Activated CD8-positive, alpha-beta T cell treated with anti-CD3 and anti-CD28 coated beads for 36 hours (primary cell): ENCODE data around the gene ESRRB. TPM values are rescaled to one million over a fixed set of nuclear protein-coding genes. Genes with fewer than 3 reads are reported as not detected.

ENCODE experiments used
- ATAC-seq: fragments of 200-7000 bp; cut with Tn5 transposase; one replicate; pipeline ENCODE4 v1.10.0; 2021; ENCODE audit warnings: mild to moderate bottlenecking, moderate library complexity
- CTCF ChIA-PET: fragments of 350-600 bp; sonication (Branson Sonifier 250); formaldehyde crosslinking; loops from one replicate; lab custom pipeline; 2021; ENCODE audit warnings: antibody characterized with exemption; lab: Charles Lee
- POLR2A ChIA-PET: fragments of 350-600 bp; sonication (Branson Sonifier 250); formaldehyde crosslinking; loops from one replicate; lab custom pipeline; 2021; ENCODE audit warnings: antibody characterized with exemption; lab: Charles Lee
- DNase-seq: peaks from one replicate; pipeline ENCODE4 v3.0.0-alpha.2; 2020
- H3K27ac Mint-ChIP-seq: one replicate; pipeline ENCODE4 v1.8.0; 2021; ENCODE audit warnings: mild to moderate bottlenecking, mixed read lengths
- H3K27me3 Mint-ChIP-seq: one replicate; pipeline ENCODE4 v1.8.0; 2021; ENCODE audit warnings: mixed read lengths
- H3K36me3 Mint-ChIP-seq: one replicate; pipeline ENCODE4 v1.8.0; 2021; ENCODE audit warnings: low read depth, mixed read lengths
- H3K4me1 Mint-ChIP-seq: one replicate; pipeline ENCODE4 v1.8.0; 2021; ENCODE audit warnings: low read depth, mixed read lengths
- H3K4me3 Mint-ChIP-seq: one replicate; pipeline ENCODE4 v1.8.0; 2021; ENCODE audit warnings: mild to moderate bottlenecking, moderate library complexity, mixed read lengths
- H3K9me3 Mint-ChIP-seq: one replicate; pipeline ENCODE4 v1.8.0; 2021; ENCODE audit warnings: mixed read lengths
- intact Hi-C: fragments of 100-400 bp; cut with micrococcal nuclease; formaldehyde crosslinking; loops from one replicate; pipeline ENCODE4 v1.10.0; 2022
- total RNA-seq, 2 experiments: library from RNA; stranded (reverse); gene quantifications; one replicate each; pipeline ENCODE4 v1.2.3, GENCODE V29; 2021
- TF ChIP-seq, protein P1 (sequence below): fragments of 200-600 bp; IDR thresholded peaks from one replicate; pipeline ENCODE4 v1.8.0; 2022; ENCODE audit warnings: antibody characterized with exemption, mild to moderate bottlenecking

The ESRRB gene
- total RNA-seq, 2 experiments from 2014 or later, result 0.18 to 0.27 TPM

DNA sequence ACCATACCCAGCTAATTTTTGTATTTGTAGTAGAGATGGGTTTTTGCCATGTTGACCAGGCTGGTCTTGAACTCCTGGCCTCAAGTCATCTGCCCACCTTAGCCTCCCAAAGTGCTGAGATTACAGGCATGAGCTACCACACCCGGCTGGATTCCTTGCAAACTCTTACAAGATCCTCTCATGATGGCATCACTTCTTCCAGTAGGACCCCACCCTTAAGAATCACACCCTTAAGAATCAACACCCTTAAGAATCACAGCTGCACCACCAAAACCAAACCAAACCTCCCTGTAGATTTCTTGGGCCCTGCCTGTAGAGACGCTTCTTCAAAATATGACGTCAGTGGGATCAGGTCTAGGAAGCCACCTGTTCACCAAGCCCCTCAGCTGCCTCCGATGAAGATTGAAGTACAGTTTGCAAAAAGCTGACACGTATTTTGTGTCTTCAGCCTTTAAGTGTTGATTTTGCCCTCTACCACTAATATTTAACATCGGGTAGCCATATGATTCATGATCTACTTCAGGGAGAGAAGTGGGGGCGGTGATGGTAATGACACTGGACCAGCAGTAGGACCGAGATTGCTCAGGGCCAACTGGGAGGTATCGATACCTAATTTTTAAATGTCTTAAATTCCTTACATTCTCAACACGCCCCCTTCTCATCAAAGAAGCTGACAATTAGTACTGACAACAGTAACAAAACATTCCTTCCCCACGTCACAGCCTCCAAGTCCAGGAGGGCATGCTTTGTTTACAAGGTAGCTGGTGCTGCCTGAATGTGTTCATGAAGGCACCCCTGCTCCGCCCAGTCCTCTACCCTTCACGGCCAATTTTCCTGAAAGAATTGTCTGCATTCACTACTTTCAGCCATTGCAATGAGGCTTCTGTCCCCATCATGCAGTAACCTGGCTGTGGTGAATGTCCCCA, 57.2 kb downstream of the ESRRB start:
- ChIA-PET POLR2A (no interaction called here), CTCF (interaction anchor here (1.2 kb wide), 1 partner anchor 215 kb away, joined by 4 read pairs; no protein-coding TSS in a partner anchor)
- no peak for DNase-seq
- no peak for ATAC-seq
- TF ChIP-seq, protein P1, sequence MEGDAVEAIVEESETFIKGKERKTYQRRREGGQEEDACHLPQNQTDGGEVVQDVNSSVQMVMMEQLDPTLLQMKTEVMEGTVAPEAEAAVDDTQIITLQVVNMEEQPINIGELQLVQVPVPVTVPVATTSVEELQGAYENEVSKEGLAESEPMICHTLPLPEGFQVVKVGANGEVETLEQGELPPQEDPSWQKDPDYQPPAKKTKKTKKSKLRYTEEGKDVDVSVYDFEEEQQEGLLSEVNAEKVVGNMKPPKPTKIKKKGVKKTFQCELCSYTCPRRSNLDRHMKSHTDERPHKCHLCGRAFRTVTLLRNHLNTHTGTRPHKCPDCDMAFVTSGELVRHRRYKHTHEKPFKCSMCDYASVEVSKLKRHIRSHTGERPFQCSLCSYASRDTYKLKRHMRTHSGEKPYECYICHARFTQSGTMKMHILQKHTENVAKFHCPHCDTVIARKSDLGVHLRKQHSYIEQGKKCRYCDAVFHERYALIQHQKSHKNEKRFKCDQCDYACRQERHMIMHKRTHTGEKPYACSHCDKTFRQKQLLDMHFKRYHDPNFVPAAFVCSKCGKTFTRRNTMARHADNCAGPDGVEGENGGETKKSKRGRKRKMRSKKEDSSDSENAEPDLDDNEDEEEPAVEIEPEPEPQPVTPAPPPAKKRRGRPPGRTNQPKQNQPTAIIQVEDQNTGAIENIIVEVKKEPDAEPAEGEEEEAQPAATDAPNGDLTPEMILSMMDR, result no peak
- intact Hi-C loops, result no loop called here
- no peaks in the 10 kb centered on the region for H3K4me1 Mint-ChIP-seq
- H3K9me3 Mint-ChIP-seq, result no peaks in the 10 kb centered on the region
- H3K4me3 Mint-ChIP-seq, result no peak overlapping the region
- peaks cover 3% of the 10 kb centered on the region for H3K27me3 Mint-ChIP-seq
- H3K27ac Mint-ChIP-seq, result no peak overlapping the region
- no peaks in the 10 kb centered on the region for H3K36me3 Mint-ChIP-seq

DNA sequence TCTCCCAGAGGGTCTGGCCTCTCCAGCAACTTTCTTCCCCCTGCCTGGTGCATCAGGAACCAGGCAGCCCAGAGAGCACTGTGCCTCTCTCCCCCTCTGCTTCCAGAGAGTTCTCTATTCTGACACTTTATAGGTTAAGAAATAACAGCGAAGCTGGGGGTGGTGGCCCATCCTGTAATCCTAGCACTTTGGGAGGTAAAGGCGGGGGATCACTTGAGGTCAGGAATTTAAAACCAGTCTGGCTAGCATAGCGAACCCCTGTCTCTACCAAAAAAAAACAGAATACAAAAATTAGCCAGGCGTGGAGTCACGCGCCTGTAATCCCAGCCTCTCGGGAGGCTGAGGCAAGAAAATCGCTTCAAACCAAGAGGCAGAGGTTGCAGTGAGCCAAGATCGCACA, 58.3 kb downstream of the ESRRB start:
- POLR2A ChIA-PET, result no interaction called here
- no peaks in the 10 kb centered on the region for H3K4me1 Mint-ChIP-seq

DNA sequence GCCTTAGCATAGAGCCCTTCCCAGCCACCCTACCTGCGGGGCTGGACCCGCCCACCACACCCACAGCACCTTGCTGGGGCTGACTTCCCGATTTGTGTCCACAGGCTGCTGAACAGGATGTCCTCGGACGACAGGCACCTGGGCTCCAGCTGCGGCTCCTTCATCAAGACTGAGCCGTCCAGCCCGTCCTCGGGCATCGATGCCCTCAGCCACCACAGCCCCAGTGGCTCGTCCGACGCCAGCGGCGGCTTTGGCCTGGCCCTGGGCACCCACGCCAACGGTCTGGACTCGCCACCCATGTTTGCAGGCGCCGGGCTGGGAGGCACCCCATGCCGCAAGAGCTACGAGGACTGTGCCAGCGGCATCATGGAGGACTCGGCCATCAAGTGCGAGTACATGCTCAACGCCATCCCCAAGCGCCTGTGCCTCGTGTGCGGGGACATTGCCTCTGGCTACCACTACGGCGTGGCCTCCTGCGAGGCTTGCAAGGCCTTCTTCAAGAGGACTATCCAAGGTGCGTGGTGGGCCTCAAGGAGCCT, 63.4 kb downstream of the ESRRB start:
- no peak for ATAC-seq
- DNase-seq, result no peak
- intact Hi-C loops, result no loop called here
- peaks cover 2% of the 10 kb centered on the region for H3K27me3 Mint-ChIP-seq
- TF ChIP-seq, protein P1, result no peak
- H3K9me3 Mint-ChIP-seq, result no peaks in the 10 kb centered on the region
- no peaks in the 10 kb centered on the region for H3K36me3 Mint-ChIP-seq
- no peaks in the 10 kb centered on the region for H3K4me1 Mint-ChIP-seq
- ChIA-PET CTCF (no interaction called here), POLR2A (no interaction called here)
- H3K27ac Mint-ChIP-seq, result no peak overlapping the region
- H3K4me3 Mint-ChIP-seq, result no peak overlapping the region

More for the DNA sequence above, 58.3 kb downstream of the ESRRB start:
- Mint-ChIP-seq H3K9me3 (no peaks in the 10 kb centered on the region), H3K36me3 (no peaks in the 10 kb centered on the region), H3K27me3 (peaks cover 3% of the 10 kb centered on the region), H3K27ac (no peak overlapping the region), H3K4me3 (no peak overlapping the region)
- intact Hi-C loops, result no loop called here
- TF ChIP-seq, protein P1, result no peak
- ATAC-seq (no peak), DNase-seq (no peak)
- CTCF ChIA-PET, result no interaction called here

DNA sequence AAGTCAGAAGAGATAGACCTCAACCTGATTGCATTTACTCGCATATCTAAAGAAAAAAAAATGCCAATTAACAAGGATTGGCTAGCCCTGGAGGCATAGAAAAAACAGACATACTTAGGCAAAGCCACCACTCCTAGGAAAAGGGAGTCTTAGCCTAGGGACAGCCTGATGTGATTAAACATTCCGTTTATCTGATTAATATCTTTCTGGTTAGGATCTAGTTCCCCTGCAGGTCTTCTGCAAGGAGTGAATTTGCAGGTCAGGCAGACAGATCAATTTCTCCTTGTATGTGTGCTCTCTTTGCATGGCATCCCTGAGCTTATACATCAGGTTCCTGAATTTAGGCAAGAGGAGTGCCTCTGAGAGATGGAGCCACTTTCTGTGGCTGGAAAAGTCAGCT, 70.5 kb downstream of the ESRRB start:
- H3K27ac Mint-ChIP-seq, result no peak overlapping the region
- no peaks in the 10 kb centered on the region for H3K4me1 Mint-ChIP-seq
- peaks cover 7% of the 10 kb centered on the region for H3K27me3 Mint-ChIP-seq
- DNase-seq (no peak), ATAC-seq (no peak)
- TF ChIP-seq, protein P1, result no peak
- H3K36me3 Mint-ChIP-seq, result no peaks in the 10 kb centered on the region
- ChIA-PET POLR2A (no interaction called here), CTCF (interaction anchor here (2.9 kb wide), 1 partner anchor 9 kb away, joined by 11 read pairs; no protein-coding TSS in a partner anchor)
- no peak overlapping the region for H3K4me3 Mint-ChIP-seq
- H3K9me3 Mint-ChIP-seq, result no peaks in the 10 kb centered on the region
- intact Hi-C loops, result no loop called here

DNA sequence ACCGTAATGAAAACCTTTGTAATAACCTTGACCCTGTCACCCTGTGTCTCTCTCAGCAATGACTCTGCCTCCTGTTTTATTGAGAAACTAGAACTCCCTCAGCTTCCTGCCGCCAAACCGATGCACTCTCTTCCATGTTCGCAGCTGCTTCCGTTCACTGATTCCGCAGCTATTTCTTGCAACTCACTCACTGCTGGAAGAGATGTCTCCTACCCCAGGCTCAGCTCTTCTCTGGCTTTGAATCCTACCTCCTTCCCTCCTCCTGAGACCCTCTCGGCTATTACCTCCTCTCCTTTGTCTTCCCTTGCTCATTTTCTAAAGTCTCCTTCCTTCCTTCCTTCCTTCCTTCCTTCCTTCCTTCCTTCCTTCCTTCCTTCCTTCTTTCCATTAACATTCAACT, 71.0 kb downstream of the ESRRB start:
- H3K9me3 Mint-ChIP-seq, result no peaks in the 10 kb centered on the region
- no peak overlapping the region for H3K4me3 Mint-ChIP-seq
- ChIA-PET POLR2A (no interaction called here), CTCF (interaction anchor here (2.9 kb wide), 1 partner anchor 9 kb away, joined by 11 read pairs; no protein-coding TSS in a partner anchor)
- ATAC-seq, result no peak
- no peaks in the 10 kb centered on the region for H3K36me3 Mint-ChIP-seq
- peaks cover 7% of the 10 kb centered on the region for H3K27me3 Mint-ChIP-seq
- no peaks in the 10 kb centered on the region for H3K4me1 Mint-ChIP-seq
- no peak for DNase-seq
- no peak overlapping the region for H3K27ac Mint-ChIP-seq
- intact Hi-C loops, result no loop called here
- TF ChIP-seq, protein P1, result no peak
